T47D (cell line): ENCODE results near the gene ITIH5.

ENCODE experiments used
- DNase-seq, 2 experiments: peaks; one replicate each; pipeline versions ENCODE4 v3.0.0 to v3.0.0-alpha.2; 2011 to 2012; ENCODE audit warnings: low read depth in 1 of 2, low spot score in 1 of 2
- JUND ChIP-seq: IDR thresholded peaks from 2 replicates; pipeline ENCODE4 v1.6.1; 2012; ENCODE audit warnings: low read depth
- in situ Hi-C: cut with HindIII; loops from 2 replicates; pipeline ENCODE4 v1.10.0; 2016; ENCODE audit warnings: low sequenced_read_pairs, low pct_unique_long_range_greater_than_20kb

Gene ITIH5

GRCh38 chr10:7608001-7608400, 58.8 kb downstream of the ITIH5 start:
- in situ Hi-C loops, result no loop called here
- TF ChIP-seq JUND, result no peak

GRCh38 chr10:7606951-7607404, 59.8 kb downstream of the ITIH5 start:
- TF ChIP-seq JUND, result no peak
- DNase-seq, result no peak
- in situ Hi-C loops, result no loop called here

More at GRCh38 chr10:7608001-7608400, 58.8 kb downstream of the ITIH5 start:
- no peak for DNase-seq

DNA sequence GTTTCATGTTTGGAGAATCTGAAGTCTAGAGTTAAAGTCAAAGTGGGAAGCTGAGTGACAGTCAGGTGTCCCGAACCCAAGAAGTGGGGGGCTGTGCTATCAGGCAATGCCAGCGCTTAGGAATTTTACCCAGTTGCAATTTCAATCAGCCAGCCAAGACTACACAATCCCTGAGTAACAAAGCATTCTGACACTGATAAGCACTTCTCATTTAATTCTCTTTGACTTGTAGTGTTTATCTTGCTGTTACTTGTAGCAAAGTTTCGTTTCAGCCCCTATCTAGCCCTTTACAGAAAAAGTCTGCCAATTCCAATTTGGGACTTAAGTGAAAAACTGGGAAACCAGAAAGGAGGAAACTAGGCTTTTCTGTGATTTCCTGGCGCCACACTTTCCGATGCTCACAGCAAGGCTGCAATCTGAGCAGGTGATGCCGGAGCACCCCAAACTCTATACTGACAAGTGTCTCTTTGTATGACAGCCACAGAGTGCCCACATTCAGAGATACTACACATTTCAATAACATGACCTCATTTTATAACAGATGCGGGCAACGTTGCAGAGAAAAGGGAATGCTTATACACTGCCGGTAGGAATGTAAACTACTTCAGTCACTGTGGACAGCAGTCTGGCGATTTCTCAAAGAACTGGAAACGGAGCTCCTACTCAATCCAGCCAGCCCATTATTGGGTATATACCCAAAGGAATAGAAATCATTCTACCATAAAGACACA, 61.0 kb downstream of the ITIH5 start:
- TF ChIP-seq JUND, result no peak
- in situ Hi-C loops, result no loop called here
- no peak for DNase-seq

GRCh38 chr10:7601023-7601656, 65.6 kb downstream of the ITIH5 start:
- in situ Hi-C loops, result no loop called here
- no peak for DNase-seq
- no peak for TF ChIP-seq JUND

DNA sequence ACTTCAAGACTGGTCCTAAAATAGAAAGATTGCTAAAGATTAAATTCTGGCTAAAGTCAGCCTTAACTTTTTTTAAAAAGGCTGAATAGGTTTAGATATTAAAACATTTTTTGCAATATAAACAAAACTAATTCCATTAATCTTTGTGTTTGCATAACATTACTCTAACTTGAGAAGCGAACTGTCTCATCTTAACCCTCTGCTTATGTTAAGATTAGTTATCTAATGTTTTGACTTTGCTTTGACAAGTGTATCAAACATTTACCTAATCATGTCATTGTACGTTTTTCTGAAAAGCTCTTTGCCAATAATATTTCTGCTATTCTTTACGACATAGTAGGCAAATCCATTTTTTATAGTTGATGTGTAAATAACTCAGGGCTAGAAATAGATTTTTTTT, 68.0 kb downstream of the ITIH5 start:
- no peak for TF ChIP-seq JUND
- DNase-seq, result no peak

GRCh38 chr10:7596356-7596755, 70.4 kb downstream of the ITIH5 start:
- no peak for TF ChIP-seq JUND
- no peak for DNase-seq
- in situ Hi-C loops, result no loop called here

More for the DNA sequence above, 68.0 kb downstream of the ITIH5 start:
- in situ Hi-C loops, result no loop called here

DNA sequence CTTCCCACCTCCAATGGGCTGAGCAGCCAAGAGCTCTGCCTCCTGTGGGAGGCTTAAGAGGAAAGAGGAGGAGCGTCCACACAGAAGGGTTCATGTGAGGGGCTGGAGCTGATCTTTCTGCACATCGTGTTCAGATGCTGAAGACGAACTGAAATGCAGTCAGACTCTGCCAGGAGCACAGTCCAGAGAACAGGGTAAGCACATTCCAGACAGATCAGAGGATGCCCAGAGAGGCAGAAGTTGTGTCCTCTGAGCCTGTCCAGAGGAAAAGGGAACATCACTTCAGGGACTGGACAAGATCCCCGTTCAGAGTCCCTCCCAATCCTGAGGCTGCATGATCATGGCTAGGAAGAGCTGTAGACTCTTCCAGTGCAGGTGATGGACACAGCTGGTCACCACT, 72.9 kb downstream of the ITIH5 start:
- DNase-seq, result no peak

GRCh38 chr10:7593063-7593462, 73.7 kb downstream of the ITIH5 start:
- no peak for DNase-seq
- no peak for TF ChIP-seq JUND
- in situ Hi-C loops, result no loop called here

More for the DNA sequence above, 72.9 kb downstream of the ITIH5 start:
- TF ChIP-seq JUND, result no peak
- in situ Hi-C loops, result no loop called here

DNA sequence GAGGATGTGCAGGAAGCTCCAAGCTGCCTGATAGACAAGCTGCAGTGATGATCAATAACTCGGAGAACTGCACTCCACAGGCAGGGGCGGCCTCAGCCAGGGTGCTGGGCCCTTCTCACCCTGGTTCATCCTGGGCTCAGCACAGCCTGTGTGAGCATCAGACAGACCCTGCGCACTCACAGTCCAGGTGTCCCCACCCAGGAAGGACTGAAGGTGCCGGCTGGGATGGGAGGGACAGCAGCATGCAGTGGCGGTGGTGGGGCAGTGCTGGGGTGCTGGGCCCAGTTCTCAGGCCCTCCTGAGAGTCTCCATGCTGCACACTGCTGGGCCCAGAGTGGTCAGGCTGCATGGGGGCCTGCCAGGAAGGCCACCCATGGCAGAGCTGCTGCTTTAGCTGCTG, 74.1 kb downstream of the ITIH5 start:
- TF ChIP-seq JUND, result no peak
- DNase-seq, result no peak
- in situ Hi-C loops, result no loop called here

DNA sequence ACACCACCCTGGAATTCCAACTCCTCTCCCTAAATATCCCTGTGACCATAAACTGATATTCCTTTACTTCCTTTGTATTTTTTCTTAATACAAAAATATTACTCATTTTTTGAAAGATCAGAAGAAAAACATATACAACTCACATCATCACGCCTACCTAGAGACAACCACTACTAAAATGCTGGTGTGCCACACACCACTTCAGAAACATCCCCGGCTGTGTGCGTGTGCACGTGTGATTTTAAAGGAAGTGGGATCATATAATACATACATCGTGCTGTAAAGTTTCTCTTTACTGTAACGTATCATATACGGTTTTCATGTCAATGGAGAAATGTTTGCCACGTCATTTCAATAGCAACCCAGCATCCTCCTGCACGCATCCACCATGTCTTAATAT, 76.5 kb downstream of the ITIH5 start:
- no peak for TF ChIP-seq JUND
- in situ Hi-C loops, result no loop called here

DNA sequence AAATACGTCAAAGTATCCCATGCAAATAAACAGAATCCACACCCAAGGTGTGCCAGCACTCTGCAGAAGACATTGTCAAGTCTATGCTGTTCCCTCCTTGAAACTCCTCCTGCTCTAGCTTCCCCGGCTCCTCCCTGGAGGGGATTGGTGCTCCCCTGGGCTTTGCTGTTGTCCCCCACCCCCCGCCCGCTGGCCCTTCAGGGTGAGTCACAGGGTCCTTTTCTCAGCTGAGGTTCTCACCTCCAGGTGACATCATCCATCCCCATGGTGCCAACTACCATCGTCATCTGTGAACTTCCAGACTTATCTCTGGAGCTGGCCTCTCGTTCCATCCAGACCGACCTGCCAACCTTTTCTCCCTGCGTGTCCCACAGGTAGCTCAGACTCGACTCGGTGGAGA, 77.0 kb downstream of the ITIH5 start:
- TF ChIP-seq JUND, result no peak
- no peak for DNase-seq

More for the DNA sequence above, 76.5 kb downstream of the ITIH5 start:
- DNase-seq, result no peak

GRCh38 chr10:7587865-7588188, 78.9 kb downstream of the ITIH5 start:
- TF ChIP-seq JUND, result no peak
- in situ Hi-C loops, result no loop called here
- DNase-seq, result no peak

More for the DNA sequence above, 77.0 kb downstream of the ITIH5 start:
- in situ Hi-C loops, result no loop called here

- no peak for DNase-seq
- TF ChIP-seq JUND, result no peak
- in situ Hi-C loops, result no loop called here
Measured at GRCh38 chr10:7587168-7587864, 79.5 kb downstream of the ITIH5 start.
